PFSK-1 (cell line): Measurements from ENCODE around the gene TRPM3.

Source experiments
- POLR2AphosphoS5 ChIP-seq: IDR thresholded peaks from 2 replicates; pipeline ENCODE4 v1.6.1; 2012; ENCODE audit warnings: low read depth, mild to moderate bottlenecking, control low read depth, low read length, moderate library complexity
- TAF1 ChIP-seq: IDR thresholded peaks from 2 replicates; pipeline ENCODE4 v1.6.1; 2012; ENCODE audit warnings: low read length, control low read depth, borderline replicate concordance; ENCODE audit not compliant: insufficient read depth

GRCh38 chr9:70595211-70595610, 526.2 kb downstream of the TRPM3 start:
- TF ChIP-seq POLR2AphosphoS5 (no peak), TAF1 (no peak)
